Hematopoietic multipotent progenitor cell treated with erythropoietin and hydrocortisone succinate and interleukin-3 and kit ligand, for 8 days (in vitro differentiated cells): Measurements from ENCODE around the gene SEC22A.

Source experiments
- DNase-seq: peaks from one replicate; pipeline ENCODE4 v3.0.0-alpha.2; 2015

SEC22A gene

GRCh38 chr3:123201557-123202427 lies at the start of gene SEC22A:
TSS of gene SEC22A (plus strand) at chr3:123201943. CDS start at chr3:123209218, 7,275 bp downstream.
- peak; percentile 95 for DNase-seq

GRCh38 chr3:123152687-123153086 lies 49.1 kb upstream of the SEC22A start:
- no peak for DNase-seq

GRCh38 chr3:123153125-123154019 lies 48.4 kb upstream of the SEC22A start:
- DNase-seq, result no peak

- DNase-seq, result no peak
These were observed 47.4 kb upstream of the SEC22A start for GRCh38 chr3:123154020-123154985.

GRCh38 chr3:123155471-123156011 lies 46.2 kb upstream of the SEC22A start:
- no peak for DNase-seq

GRCh38 chr3:123156276-123156995 lies 45.3 kb upstream of the SEC22A start:
- DNase-seq, result no peak

GRCh38 chr3:123157209-123157597 lies 44.5 kb upstream of the SEC22A start:
- DNase-seq, result no peak

- DNase-seq, result no peak
These were observed 44.0 kb upstream of the SEC22A start for GRCh38 chr3:123157598-123158287.

- no peak for DNase-seq
These were observed 43.4 kb upstream of the SEC22A start for GRCh38 chr3:123158330-123158729.

GRCh38 chr3:123158899-123159390 lies 42.8 kb upstream of the SEC22A start:
- no peak for DNase-seq

- DNase-seq, result no peak
These were observed 41.7 kb upstream of the SEC22A start for GRCh38 chr3:123159926-123160635.

GRCh38 chr3:123161167-123161566 lies 40.6 kb upstream of the SEC22A start:
- DNase-seq, result no peak

GRCh38 chr3:123163141-123163540 lies 38.6 kb upstream of the SEC22A start:
- no peak for DNase-seq

GRCh38 chr3:123165163-123165562 lies 36.6 kb upstream of the SEC22A start:
- no peak for DNase-seq

GRCh38 chr3:123167686-123168085 lies 34.1 kb upstream of the SEC22A start:
- DNase-seq, result no peak

- no peak for DNase-seq
These were observed 33.6 kb upstream of the SEC22A start for GRCh38 chr3:123168122-123168521.

GRCh38 chr3:123168605-123169004 lies 33.1 kb upstream of the SEC22A start:
- DNase-seq, result no peak

GRCh38 chr3:123169492-123169929 lies 32.2 kb upstream of the SEC22A start:
- no peak for DNase-seq

- no peak for DNase-seq
These were observed 31.8 kb upstream of the SEC22A start for GRCh38 chr3:123169930-123170329.

- DNase-seq, result no peak
These were observed 21.0 kb upstream of the SEC22A start for GRCh38 chr3:123180791-123181190.
